CD8-positive, alpha-beta memory T cell (primary cell): ENCODE measurements around the gene PCYT1B. TPM values are rescaled to one million over a fixed set of nuclear protein-coding genes. Genes with fewer than 3 reads are reported as not detected.
A peak's percentile ranks its signal among the peaks of the same experiment; 100 is the strongest.

Source experiments
- CTCF ChIA-PET: fragments of 350-600 bp; sonication (Branson Sonifier 250); formaldehyde crosslinking; loops from one replicate; lab custom pipeline; 2021; ENCODE audit warnings: antibody characterized with exemption; lab: Charles Lee
- POLR2A ChIA-PET: fragments of 350-600 bp; sonication (Branson Sonifier 250); formaldehyde crosslinking; loops from one replicate; lab custom pipeline; 2021; ENCODE audit warnings: antibody characterized with exemption; lab: Charles Lee
- DNase-seq, 5 donors: peaks; one replicate each; pipeline versions ENCODE4 v3.0.0 to v3.0.0-alpha.2; 2020 to 2022; ENCODE audit warnings: mixed read lengths in 1 of 5
- H3K27ac ChIP-seq: one replicate; pipeline ENCODE4 v1.7.0; 2013; ENCODE audit warnings: low read depth, mild to moderate bottlenecking, low read length, moderate library complexity
- H3K27me3 ChIP-seq: 2 replicates; pipeline ENCODE4 v1.7.0; 2013; ENCODE audit warnings: low read length, mild to moderate bottlenecking; ENCODE audit not compliant: insufficient read depth, poor library complexity, severe bottlenecking
- H3K36me3 ChIP-seq: 2 replicates; pipeline ENCODE4 v1.7.0; 2013; ENCODE audit warnings: mild to moderate bottlenecking, low read length, moderate library complexity; ENCODE audit not compliant: insufficient read depth
- H3K4me1 ChIP-seq: 2 replicates; pipeline ENCODE4 v1.7.0; 2013; ENCODE audit warnings: mild to moderate bottlenecking, low read length, moderate library complexity; ENCODE audit not compliant: insufficient read depth
- H3K4me3 ChIP-seq: 2 replicates; pipeline ENCODE4 v1.7.0; 2013; ENCODE audit warnings: mild to moderate bottlenecking, low read length
- H3K9me3 ChIP-seq: 2 replicates; pipeline ENCODE4 v1.7.0; 2013; ENCODE audit warnings: mild to moderate bottlenecking, low read length
- H3K27ac Mint-ChIP-seq, 8 donors: one replicate each; pipeline ENCODE4 v1.8.0; 2020 to 2021; ENCODE audit warnings: mixed read lengths in 8 of 8, mild to moderate bottlenecking in 6 of 8, inconsistent platforms in 3 of 8, moderate library complexity in 3 of 8
- H3K27me3 Mint-ChIP-seq, 2 donors: one replicate each; pipeline ENCODE4 v1.8.0; 2020 to 2021; ENCODE audit warnings: mixed read lengths in 2 of 2, mild to moderate bottlenecking in 1 of 2, moderate library complexity in 1 of 2
- H3K36me3 Mint-ChIP-seq, 3 donors: one replicate each; pipeline ENCODE4 v1.8.0; 2020 to 2021; ENCODE audit warnings: mixed read lengths in 3 of 3, inconsistent platforms in 1 of 3, mild to moderate bottlenecking in 1 of 3
- H3K4me1 Mint-ChIP-seq, 3 donors: one replicate each; pipeline ENCODE4 v1.8.0; 2020 to 2021; ENCODE audit warnings: mixed read lengths in 3 of 3, inconsistent platforms in 1 of 3, mild to moderate bottlenecking in 1 of 3
- H3K4me3 Mint-ChIP-seq, 7 donors: one replicate each; pipeline ENCODE4 v1.8.0; 2020 to 2021; ENCODE audit warnings: mixed read lengths in 7 of 7, mild to moderate bottlenecking in 6 of 7, moderate library complexity in 4 of 7, inconsistent platforms in 2 of 7
- H3K9me3 Mint-ChIP-seq, 5 donors: one replicate each; pipeline ENCODE4 v1.8.0; 2020 to 2022; ENCODE audit warnings: mixed read lengths in 5 of 5, mild to moderate bottlenecking in 3 of 5, moderate library complexity in 2 of 5, inconsistent platforms in 1 of 5
- polyA plus RNA-seq: library from polyadenylated mRNA; unstranded; fragments of 300-500 nt; fragmentation: Illumina TruSeq; gene quantifications from one replicate; pipeline ENCODE4 v1.2.3, GENCODE V29; 2021
- total RNA-seq, 2 experiments: library from RNA; stranded (reverse); gene quantifications; one replicate each; pipeline ENCODE4 v1.2.3, GENCODE V29; 2021

Gene PCYT1B
- total RNA-seq = not detected
- polyA plus RNA-seq = not detected

DNA sequence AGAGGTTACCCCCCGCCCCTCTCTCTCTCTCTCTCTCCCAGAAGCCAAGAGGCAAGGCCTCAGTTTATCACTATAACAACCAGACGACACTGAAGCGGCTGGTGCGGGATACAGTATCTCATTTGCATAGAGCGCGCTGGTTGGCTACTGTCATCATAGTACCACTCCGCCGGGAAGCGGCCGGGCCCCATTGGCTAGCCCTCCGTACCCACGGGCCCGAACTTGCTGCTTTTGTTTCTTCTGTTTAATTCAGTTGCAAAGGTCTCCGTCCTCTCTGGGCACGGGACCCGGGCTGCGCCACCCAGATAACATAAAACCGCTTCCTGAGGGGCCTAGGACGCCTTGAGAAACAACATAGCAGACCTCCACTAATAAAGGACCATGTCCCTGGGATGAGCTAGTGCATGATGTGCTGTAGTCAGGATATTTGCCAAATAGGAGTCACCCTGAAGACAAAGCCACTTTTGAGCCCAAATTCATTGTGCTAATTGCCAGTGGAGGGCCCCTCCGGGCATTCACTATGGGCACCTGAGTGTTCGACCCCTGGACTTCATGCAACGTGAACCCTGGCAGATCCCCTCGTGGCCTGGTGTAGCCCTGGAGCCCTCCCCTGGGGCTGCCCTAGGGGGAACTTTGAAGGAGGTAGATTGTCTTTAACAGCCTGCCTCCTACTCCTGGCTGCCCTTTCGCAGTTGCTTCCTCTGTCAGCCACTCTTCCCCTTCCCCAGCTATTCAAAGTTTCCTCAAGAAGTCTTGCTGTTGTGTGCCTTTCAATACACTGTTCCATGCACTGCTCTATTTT is at the start of gene PCYT1B:
PCYT1B (minus strand) TSS at position 91 of the 802 bp plus-strand sequence. CDS start 242 bp downstream, outside the sequence.
- Histone ChIP-seq H3K4me1 (peaks cover 6% of the 10 kb centered on the region), H3K36me3 (no peaks in the 10 kb centered on the region), H3K27me3 (no peaks in the 10 kb centered on the region), H3K27ac (no peak within 1 kb of the TSS), H3K4me3 (peak within 1 kb of the TSS; percentile 28), H3K9me3 (no peaks in the 10 kb centered on the region)
- DNase-seq = peak; percentile 19 to 65 (median 49)
- Mint-ChIP-seq H3K27ac (peak within 1 kb of the TSS in 3 of 8 donors; percentile 12 to 79 (median 19)), H3K36me3 (no peaks in the 10 kb centered on the region), H3K27me3 (peaks cover 15 to 16% of the 10 kb centered on the region in 2 donors), H3K4me3 (peak within 1 kb of the TSS; percentile 63 to 87 (median 80)), H3K9me3 (no peaks in the 10 kb centered on the region), H3K4me1 (peaks cover 13 to 20% (median 18%) of the 10 kb centered on the region in 3 donors)
- CTCF ChIA-PET = no interaction called here
- POLR2A ChIA-PET = no interaction called here

DNA sequence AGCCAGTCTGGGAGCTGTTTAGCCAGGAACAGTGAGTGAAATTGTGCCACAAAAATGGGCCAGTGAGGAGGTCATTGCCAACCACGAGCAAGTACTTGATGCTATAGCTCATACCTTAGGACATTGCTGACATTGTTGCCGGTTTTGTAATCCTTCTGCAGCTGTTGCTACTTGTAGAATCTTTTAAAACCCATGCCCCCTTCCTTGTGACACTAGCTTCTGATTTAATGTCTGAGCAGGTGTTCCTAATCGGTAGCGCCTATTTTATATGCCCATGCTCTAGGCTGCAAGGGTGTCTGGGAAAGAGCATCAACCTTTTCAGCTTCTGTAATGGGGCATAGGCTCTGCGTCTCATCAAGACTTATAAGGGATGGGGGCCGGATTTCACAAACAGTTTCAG is 49.1 kb upstream of the PCYT1B start:
- no peaks in the 10 kb centered on the region for H3K27me3 ChIP-seq
- peaks cover 0 to 2% of the 10 kb centered on the region in 2 donors for H3K27me3 Mint-ChIP-seq
- ChIA-PET CTCF (no interaction called here), POLR2A (no interaction called here)
- peaks cover 0 to 15% (median 3%) of the 10 kb centered on the region in 3 donors for H3K36me3 Mint-ChIP-seq
- H3K27ac Mint-ChIP-seq = no peak overlapping the region
- H3K4me1 Mint-ChIP-seq = peaks cover 8 to 29% (median 25%) of the 10 kb centered on the region in 3 donors
- H3K4me3 ChIP-seq = no peak overlapping the region
- no peaks in the 10 kb centered on the region for H3K36me3 ChIP-seq
- H3K9me3 Mint-ChIP-seq = peaks cover 0 to 2% (median 0%) of the 10 kb centered on the region in 5 donors
- peak overlapping the region in 1 of 7 donors; percentile 69 for H3K4me3 Mint-ChIP-seq
- no peaks in the 10 kb centered on the region for H3K9me3 ChIP-seq
- H3K27ac ChIP-seq = no peak overlapping the region
- H3K4me1 ChIP-seq = peaks cover 6% of the 10 kb centered on the region
- no peak for DNase-seq

DNA sequence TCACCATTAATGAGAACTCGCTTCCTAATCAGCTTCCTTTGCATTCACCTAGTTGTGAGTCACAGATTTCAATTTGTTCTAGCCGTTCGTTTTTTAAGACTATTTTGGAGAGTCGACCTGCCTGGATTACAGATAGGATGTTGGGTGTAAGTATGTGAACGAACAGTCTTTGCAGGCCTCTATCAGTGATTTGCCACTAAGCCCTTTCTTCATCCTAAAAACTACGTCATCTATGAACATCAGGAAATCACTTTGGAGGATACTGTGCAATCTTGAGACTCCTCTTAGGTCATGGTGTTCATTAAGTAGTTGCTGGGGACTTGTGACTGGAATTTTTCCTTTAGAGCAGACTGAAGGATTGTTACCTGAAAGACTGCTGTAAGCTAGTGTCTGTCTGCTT is 47.7 kb upstream of the PCYT1B start:
- peaks cover 0 to 2% (median 0%) of the 10 kb centered on the region in 5 donors for H3K9me3 Mint-ChIP-seq
- Histone ChIP-seq H3K27me3 (no peaks in the 10 kb centered on the region), H3K36me3 (no peaks in the 10 kb centered on the region), H3K9me3 (no peaks in the 10 kb centered on the region), H3K4me1 (peaks cover 6% of the 10 kb centered on the region), H3K27ac (no peak overlapping the region), H3K4me3 (no peak overlapping the region)
- DNase-seq = no peak
- H3K27me3 Mint-ChIP-seq = peaks cover 0 to 2% of the 10 kb centered on the region in 2 donors
- peak overlapping the region; percentile 24 to 94 (median 92) for H3K4me3 Mint-ChIP-seq
- POLR2A ChIA-PET = no interaction called here
- CTCF ChIA-PET = no interaction called here
- peaks cover 8 to 29% (median 25%) of the 10 kb centered on the region in 3 donors for H3K4me1 Mint-ChIP-seq
- peaks cover 0 to 6% (median 0%) of the 10 kb centered on the region in 3 donors for H3K36me3 Mint-ChIP-seq
- H3K27ac Mint-ChIP-seq = peak overlapping the region in 3 of 8 donors; percentile 5 to 69 (median 47)

DNA sequence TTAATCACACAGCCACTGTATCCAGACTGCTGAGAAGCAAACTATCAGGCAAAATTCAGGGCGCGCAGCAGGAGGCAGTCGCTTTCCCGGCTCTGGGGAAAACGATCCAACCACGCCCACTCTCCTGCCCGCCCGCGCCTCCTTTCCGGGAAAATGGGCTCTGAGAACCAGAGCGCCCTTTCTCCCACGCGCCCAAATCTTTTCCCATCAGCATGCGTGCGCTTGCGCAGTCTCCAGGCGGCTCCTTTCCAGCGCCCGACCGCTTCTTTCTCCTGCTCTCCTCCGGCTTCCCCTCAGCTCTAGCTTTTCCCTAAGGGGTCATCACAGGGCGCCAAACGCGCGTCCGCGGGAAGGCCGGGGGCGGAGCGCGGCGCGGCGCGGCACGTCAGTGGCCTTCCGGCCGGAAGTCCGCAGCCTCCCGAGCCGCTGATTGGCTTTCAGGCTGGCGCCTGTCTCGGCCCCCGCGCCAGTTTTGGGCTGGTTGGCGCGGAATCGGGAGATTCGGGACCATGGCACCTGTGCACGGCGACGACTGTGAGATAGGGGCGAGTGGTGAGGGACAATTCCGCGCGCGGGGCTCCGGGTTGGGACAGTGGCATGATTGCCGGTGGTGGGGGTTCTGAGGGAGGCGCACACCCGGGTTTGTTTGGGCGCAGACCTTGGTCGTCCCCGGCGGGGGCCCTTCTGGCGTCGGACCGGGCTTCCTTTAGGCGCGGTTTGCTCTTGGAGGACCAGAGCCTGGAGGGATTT is 46.5 kb upstream of the PCYT1B start, which contains the start of gene POLA1:
POLA1 (plus strand) TSS at position 466 of the 750 bp plus-strand sequence; CDS start at position 510, 44 bp downstream.
- Histone ChIP-seq H3K4me1 (peaks cover 6% of the 10 kb centered on the region), H3K27me3 (no peaks in the 10 kb centered on the region), H3K4me3 (peak within 1 kb of the TSS; percentile 81), H3K27ac (peak within 1 kb of the TSS; percentile 51), H3K9me3 (no peaks in the 10 kb centered on the region), H3K36me3 (no peaks in the 10 kb centered on the region)
- Mint-ChIP-seq H3K4me1 (peaks cover 8 to 29% (median 25%) of the 10 kb centered on the region in 3 donors), H3K27ac (peak within 1 kb of the TSS; percentile 69 to 97 (median 88)), H3K36me3 (peaks cover 0 to 4% (median 0%) of the 10 kb centered on the region in 3 donors), H3K27me3 (no peaks in the 10 kb centered on the region), H3K4me3 (peak within 1 kb of the TSS; percentile 89 to 94 (median 92)), H3K9me3 (peaks cover 0 to 2% (median 0%) of the 10 kb centered on the region in 5 donors)
- ChIA-PET CTCF (no interaction called here), POLR2A (no interaction called here)
- DNase-seq = peak; percentile 48 to 67 (median 59)

DNA sequence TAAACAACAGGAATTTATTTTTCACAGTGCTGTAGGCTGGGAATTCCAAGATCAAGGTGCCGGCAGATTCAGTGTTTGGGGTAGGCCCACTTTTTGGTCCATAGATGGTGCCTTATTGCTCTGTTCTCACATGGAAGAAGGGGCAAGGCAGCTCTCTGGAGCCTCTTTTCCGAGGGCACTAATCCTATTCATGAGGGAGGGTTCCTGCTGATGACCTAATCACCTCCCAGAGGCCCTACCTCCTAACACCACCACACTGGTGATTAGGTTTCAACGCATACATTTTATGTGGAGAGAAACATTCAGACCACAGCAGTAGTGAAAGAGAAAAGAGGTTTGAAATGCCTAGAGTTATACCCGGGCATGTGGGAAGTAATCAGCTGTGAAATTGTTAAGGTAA is 45.2 kb upstream of the PCYT1B start:
- CTCF ChIA-PET = no interaction called here
- H3K4me1 Mint-ChIP-seq = peaks cover 8 to 29% (median 25%) of the 10 kb centered on the region in 3 donors
- H3K27ac Mint-ChIP-seq = no peak overlapping the region
- H3K27me3 ChIP-seq = no peaks in the 10 kb centered on the region
- peak overlapping the region; percentile 29 for H3K27ac ChIP-seq
- POLR2A ChIA-PET = no interaction called here
- no peak overlapping the region for H3K4me3 ChIP-seq
- no peaks in the 10 kb centered on the region for H3K9me3 ChIP-seq
- H3K36me3 Mint-ChIP-seq = peaks cover 0 to 4% (median 0%) of the 10 kb centered on the region in 3 donors
- H3K27me3 Mint-ChIP-seq = no peaks in the 10 kb centered on the region
- peak overlapping the region in 3 of 7 donors; percentile 27 to 94 (median 89) for H3K4me3 Mint-ChIP-seq
- no peak for DNase-seq
- peaks cover 6% of the 10 kb centered on the region for H3K4me1 ChIP-seq
- H3K36me3 ChIP-seq = no peaks in the 10 kb centered on the region
- H3K9me3 Mint-ChIP-seq = peaks cover 0 to 2% (median 0%) of the 10 kb centered on the region in 5 donors

DNA sequence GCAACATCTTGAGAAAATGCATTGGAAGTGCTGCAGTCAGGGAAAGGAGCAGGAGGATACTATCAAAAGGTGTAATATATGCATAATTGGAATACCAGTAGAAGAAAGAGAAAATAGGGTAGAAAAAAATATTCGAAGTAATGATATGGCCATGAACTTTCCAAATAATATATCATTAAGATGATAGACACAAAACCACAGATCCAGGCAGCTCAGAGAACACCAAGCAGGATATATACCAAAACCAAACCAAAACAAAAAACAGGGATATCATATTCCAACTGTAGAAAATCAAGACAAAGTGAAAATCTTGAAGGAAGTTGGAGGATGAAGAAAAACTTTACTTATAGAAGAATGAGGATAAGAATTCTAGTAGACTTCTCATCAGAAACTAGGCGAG is 36.9 kb upstream of the PCYT1B start:
- Histone ChIP-seq H3K27ac (no peak overlapping the region), H3K27me3 (no peaks in the 10 kb centered on the region), H3K4me1 (no peaks in the 10 kb centered on the region), H3K9me3 (no peaks in the 10 kb centered on the region), H3K36me3 (no peaks in the 10 kb centered on the region), H3K4me3 (no peak overlapping the region)
- H3K27ac Mint-ChIP-seq = no peak overlapping the region
- peaks cover 0 to 4% of the 10 kb centered on the region in 2 donors for H3K27me3 Mint-ChIP-seq
- no peak overlapping the region for H3K4me3 Mint-ChIP-seq
- H3K4me1 Mint-ChIP-seq = no peaks in the 10 kb centered on the region
- H3K9me3 Mint-ChIP-seq = no peaks in the 10 kb centered on the region
- no peaks in the 10 kb centered on the region for H3K36me3 Mint-ChIP-seq
- ChIA-PET CTCF (no interaction called here), POLR2A (no interaction called here)
- DNase-seq = no peak

DNA sequence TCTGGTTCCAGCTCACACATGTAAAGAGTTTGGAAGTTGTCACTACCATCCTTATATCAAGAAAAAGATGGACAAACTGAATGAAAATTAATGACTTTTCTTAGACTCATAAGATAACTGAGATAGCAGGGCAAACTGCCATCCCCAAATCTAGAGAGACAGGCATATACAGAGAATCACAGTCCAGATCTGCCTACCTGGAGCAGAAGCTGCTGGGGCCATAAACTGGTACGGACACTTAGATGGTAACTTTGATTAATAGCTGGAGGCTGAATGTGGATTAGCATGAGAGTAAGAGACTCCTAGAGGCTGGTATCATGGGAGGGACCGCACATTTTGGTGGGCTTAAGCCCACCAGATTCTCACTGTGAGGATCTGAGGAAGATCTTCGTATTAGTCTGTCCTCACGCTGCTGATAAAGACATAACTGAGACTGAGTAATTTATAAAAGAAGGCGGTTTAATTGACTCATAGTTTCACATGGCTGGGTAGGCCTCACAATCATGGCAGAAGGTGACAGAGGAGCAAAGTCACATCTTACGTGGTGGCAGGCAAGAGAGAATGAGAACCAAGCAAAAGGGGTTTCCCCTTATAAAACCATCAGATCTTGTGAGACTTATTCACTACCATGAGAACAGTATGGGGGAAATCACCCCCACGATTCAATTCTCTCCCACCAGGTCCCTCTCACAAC is 35.7 kb upstream of the PCYT1B start:
- H3K27me3 Mint-ChIP-seq = peaks cover 0 to 4% of the 10 kb centered on the region in 2 donors
- no peak for DNase-seq
- no peaks in the 10 kb centered on the region for H3K4me1 Mint-ChIP-seq
- H3K4me1 ChIP-seq = no peaks in the 10 kb centered on the region
- H3K9me3 Mint-ChIP-seq = peaks cover 0 to 2% (median 0%) of the 10 kb centered on the region in 5 donors
- no peak overlapping the region for H3K4me3 Mint-ChIP-seq
- peak overlapping the region in 1 of 8 donors; percentile 66 for H3K27ac Mint-ChIP-seq
- no peaks in the 10 kb centered on the region for H3K9me3 ChIP-seq
- ChIA-PET POLR2A (no interaction called here), CTCF (no interaction called here)
- no peaks in the 10 kb centered on the region for H3K36me3 ChIP-seq
- H3K27ac ChIP-seq = no peak overlapping the region
- no peaks in the 10 kb centered on the region for H3K27me3 ChIP-seq
- no peak overlapping the region for H3K4me3 ChIP-seq
- no peaks in the 10 kb centered on the region for H3K36me3 Mint-ChIP-seq
